GM12891 (cell line): Measurements from ENCODE around the gene HOXB13.

Experiments used
- PAX5 ChIP-seq: IDR thresholded peaks from 2 replicates; pipeline ENCODE4 v1.6.1; 2011; ENCODE audit warnings: low read length, moderate library complexity, mild to moderate bottlenecking; ENCODE audit not compliant: insufficient read depth, severe bottlenecking
- POLR2A ChIP-seq: IDR thresholded peaks from 2 replicates; pipeline ENCODE4 v1.6.1; 2011; ENCODE audit warnings: low read depth, low read length, control low read depth
- POLR2AphosphoS5 ChIP-seq: IDR thresholded peaks from 2 replicates; pipeline ENCODE4 v1.6.1; 2011; ENCODE audit warnings: low read depth, low read length, control low read depth
- TAF1 ChIP-seq: IDR thresholded peaks from 2 replicates; pipeline ENCODE4 v1.6.1; 2011; ENCODE audit warnings: low read depth, low read length, control low read depth

DNA sequence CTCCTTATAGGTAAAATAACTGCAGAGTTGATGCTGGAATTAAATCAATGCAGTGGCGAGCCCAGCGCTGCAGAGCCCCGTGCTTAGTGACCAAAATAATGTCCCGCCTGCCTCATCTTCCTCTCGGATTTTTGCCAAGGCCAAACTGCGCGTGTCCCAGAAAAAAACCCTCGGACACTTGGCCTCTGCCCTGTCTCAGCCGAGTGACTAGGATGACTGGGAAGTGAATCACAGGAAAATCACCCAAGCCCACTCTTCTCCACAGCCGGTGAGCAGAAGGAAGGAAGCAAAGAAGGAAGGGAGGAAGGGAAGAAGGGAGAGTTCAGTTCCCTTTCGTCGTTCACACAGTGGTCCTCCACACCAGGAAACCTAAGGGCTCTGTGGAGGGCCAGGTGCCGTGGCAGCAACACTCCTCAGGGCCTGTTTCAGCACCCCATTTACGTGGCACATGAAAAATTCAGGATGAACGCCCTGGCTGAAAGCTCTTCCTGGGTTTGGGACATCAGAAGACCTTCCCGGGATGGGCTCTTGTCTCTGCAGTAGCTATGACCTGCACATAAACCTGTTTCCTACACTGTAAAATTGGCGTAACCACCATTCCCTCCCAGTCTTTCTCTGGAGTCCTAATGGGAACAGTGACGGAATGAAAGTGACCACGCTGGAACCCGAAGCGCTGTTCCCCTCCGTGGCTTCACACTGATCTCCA lies 25.4 kb upstream of the HOXB13 start:
- TF ChIP-seq POLR2AphosphoS5 (no peak), POLR2A (no peak), TAF1 (no peak), PAX5 (no peak)
